OCI-LY1 (cell line): ENCODE data around the gene PRKG1.

ENCODE experiments used
- H2AFZ ChIP-seq: fragments of 200-600 bp; sonication (generic), shearing (Covaris generic); 2 replicates; pipeline ENCODE4 v1.6.0; 2014; ENCODE audit warnings: antibody characterized with exemption, mild to moderate bottlenecking, low read length
- H3F3A ChIP-seq: fragments of 200-600 bp; sonication (generic), shearing (Covaris generic); 2 replicates; pipeline ENCODE4 v1.6.0; 2014; ENCODE audit warnings: mild to moderate bottlenecking, antibody characterized with exemption, low read length, moderate library complexity; ENCODE audit not compliant: insufficient read depth
- H3K27ac ChIP-seq: fragments of 200-600 bp; sonication (generic); 2 replicates; pipeline ENCODE4 v1.5.1; 2014; ENCODE audit warnings: low read length, mixed run types, mild to moderate bottlenecking, low read depth; ENCODE audit not compliant: poor library complexity, severe bottlenecking
- H3K27me3 ChIP-seq: fragments of 200-600 bp; sonication (generic); 2 replicates; pipeline ENCODE4 v1.6.0; 2014; ENCODE audit warnings: antibody characterized with exemption, mild to moderate bottlenecking, low read length, moderate library complexity; ENCODE audit not compliant: insufficient read depth
- H3K36me3 ChIP-seq: fragments of 200-600 bp; sonication (generic); 2 replicates; pipeline ENCODE4 v1.6.1; 2014; ENCODE audit warnings: mild to moderate bottlenecking, antibody characterized with exemption, low read length, moderate library complexity, mixed read lengths; ENCODE audit not compliant: insufficient read depth
- H3K4me1 ChIP-seq: fragments of 200-600 bp; sonication (generic); 2 replicates; pipeline ENCODE4 v1.5.1; 2014; ENCODE audit warnings: mild to moderate bottlenecking, low read length, moderate library complexity; ENCODE audit not compliant: insufficient read depth, severe bottlenecking
- H3K4me2 ChIP-seq: fragments of 200-600 bp; sonication (generic), shearing (Covaris generic); 2 replicates; pipeline ENCODE4 v1.6.1; 2014; ENCODE audit warnings: low read length
- H3K4me3 ChIP-seq: fragments of 200-600 bp; sonication (generic); 2 replicates; pipeline ENCODE4 v1.5.1; 2014; ENCODE audit warnings: low read length, low read depth, mild to moderate bottlenecking, mixed read lengths; ENCODE audit not compliant: poor library complexity, severe bottlenecking
- H3K79me2 ChIP-seq: fragments of 200-600 bp; shearing (Covaris generic); 2 replicates; pipeline ENCODE4 v1.6.1; 2016; ENCODE audit warnings: mixed run types, low read length, mixed read lengths; ENCODE audit not compliant: insufficient read depth
- H3K9ac ChIP-seq: fragments of 200-600 bp; sonication (generic), shearing (Covaris generic); 2 replicates; pipeline ENCODE4 v1.6.1; 2014; ENCODE audit warnings: mild to moderate bottlenecking, low read length, mixed read lengths
- H3K9me2 ChIP-seq: fragments of 200-600 bp; sonication (generic), shearing (Covaris generic); 2 replicates; pipeline ENCODE4 v1.6.1; 2014; ENCODE audit warnings: low read depth, mild to moderate bottlenecking, low read length, mixed read lengths
- H3K9me3 ChIP-seq: fragments of 200-600 bp; shearing (Covaris generic); 2 replicates; pipeline ENCODE4 v1.6.1; 2014; ENCODE audit warnings: low read length, mixed read lengths
- H4K20me1 ChIP-seq: fragments of 200-600 bp; sonication (generic), shearing (Covaris generic); 2 replicates; pipeline ENCODE4 v1.6.0; 2016; ENCODE audit warnings: mild to moderate bottlenecking, low read length; ENCODE audit not compliant: insufficient read depth
- CTCF ChIP-seq: fragments of 200-600 bp; sonication (generic), shearing (Covaris generic); IDR thresholded peaks from 2 replicates; pipeline ENCODE4 v1.5.1; 2017; ENCODE audit warnings: mild to moderate bottlenecking, antibody characterized with exemption, low read length, moderate library complexity, mixed read lengths
- EZH2 ChIP-seq: fragments of 200-600 bp; sonication (generic), shearing (Covaris generic); IDR thresholded peaks from 2 replicates; pipeline ENCODE4 v1.8.0; 2017; ENCODE audit warnings: borderline replicate concordance, mixed run types, mild to moderate bottlenecking, antibody characterized with exemption, low read length, moderate library complexity, mixed read lengths

The PRKG1 gene

GRCh38 chr10:51765284-51765971 is 691.1 kb downstream of the PRKG1 start:
- H3K36me3 ChIP-seq: no peaks in the 10 kb centered on the region
- H3K9me3 ChIP-seq: no peaks in the 10 kb centered on the region
- H3K27me3 ChIP-seq: no peaks in the 10 kb centered on the region
- no peak overlapping the region for H3K27ac ChIP-seq
- H3K9me2 ChIP-seq: no peaks in the 10 kb centered on the region
- H2AFZ ChIP-seq: no peak overlapping the region
- H3K4me1 ChIP-seq: no peaks in the 10 kb centered on the region
- H3K4me3 ChIP-seq: no peak overlapping the region
- no peaks in the 10 kb centered on the region for H4K20me1 ChIP-seq
- TF ChIP-seq EZH2 (no peak), CTCF (no peak)
- no peaks in the 10 kb centered on the region for H3F3A ChIP-seq
- no peaks in the 10 kb centered on the region for H3K79me2 ChIP-seq
- no peak overlapping the region for H3K4me2 ChIP-seq
- no peak overlapping the region for H3K9ac ChIP-seq

- Histone ChIP-seq H3K9me3 (no peaks in the 10 kb centered on the region), H3K9ac (no peak overlapping the region), H3K36me3 (no peaks in the 10 kb centered on the region), H2AFZ (no peak overlapping the region), H4K20me1 (no peaks in the 10 kb centered on the region), H3K79me2 (no peaks in the 10 kb centered on the region), H3K4me3 (no peak overlapping the region), H3K27me3 (no peaks in the 10 kb centered on the region), H3F3A (no peaks in the 10 kb centered on the region), H3K4me1 (no peaks in the 10 kb centered on the region), H3K9me2 (no peaks in the 10 kb centered on the region), H3K27ac (no peak overlapping the region), H3K4me2 (no peak overlapping the region)
- TF ChIP-seq CTCF (no peak), EZH2 (no peak)
Measured at GRCh38 chr10:51766423-51767102, 692.3 kb downstream of the PRKG1 start.

GRCh38 chr10:51767103-51767763 is 692.9 kb downstream of the PRKG1 start:
- Histone ChIP-seq H3K4me1 (no peaks in the 10 kb centered on the region), H3K4me3 (no peak overlapping the region), H3K36me3 (no peaks in the 10 kb centered on the region), H3K27ac (no peak overlapping the region), H3K79me2 (no peaks in the 10 kb centered on the region), H3K9ac (no peak overlapping the region), H4K20me1 (no peaks in the 10 kb centered on the region), H3K4me2 (no peak overlapping the region), H3F3A (no peaks in the 10 kb centered on the region), H2AFZ (no peak overlapping the region), H3K9me3 (no peaks in the 10 kb centered on the region), H3K9me2 (no peaks in the 10 kb centered on the region), H3K27me3 (no peaks in the 10 kb centered on the region)
- TF ChIP-seq CTCF (no peak), EZH2 (no peak)
